ENCODE measurements around the gene OR1B1.
"Not testable (repeated sequence)": the region's sequence is repeated elsewhere in the genome, so short reads cannot be mapped to it uniquely, and the experiment has no call there.

The OR1B1 gene

DNA sequence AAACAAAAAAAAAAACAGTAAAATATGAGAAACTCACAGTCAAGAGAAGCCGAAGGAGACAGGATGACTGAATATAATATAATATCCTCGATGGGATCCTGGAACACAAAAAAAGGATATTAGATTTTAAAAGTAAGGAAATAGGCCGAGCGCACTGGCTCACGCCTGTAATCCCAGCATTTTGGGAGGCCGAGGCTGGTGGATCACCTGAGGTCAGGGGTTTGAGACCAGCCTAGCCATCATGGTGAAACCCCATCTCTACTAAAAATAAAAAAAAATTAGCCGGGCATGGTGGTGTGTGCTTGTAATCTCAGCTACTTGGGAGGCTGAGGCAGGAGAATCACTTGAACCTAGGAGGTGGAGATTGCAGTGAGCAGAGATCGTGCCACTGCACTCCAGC is 74.1 kb downstream of the OR1B1 start, which contains the start of gene OR1L8:
Gene OR1L8, minus strand, starts transcription at position 101 of the 400 bp plus-strand sequence. CDS start 14,907 bp downstream, outside the sequence.
- H3K9me3 ChIP-seq (ENCODE audit: control insufficient read depth, insufficient read depth, low read length); H3K36me3 ChIP-seq (ENCODE audit: control insufficient read depth, insufficient read depth, low read length); H3K4me3 ChIP-seq (ENCODE audit: low read depth, low read length); H3K4me1 ChIP-seq (ENCODE audit: control insufficient read depth, insufficient read depth, low read length); H3K9ac ChIP-seq (ENCODE audit: low read depth, low read length); H3K27me3 ChIP-seq (ENCODE audit: control insufficient read depth, insufficient read depth, low read length): not testable (repeated sequence)

DNA sequence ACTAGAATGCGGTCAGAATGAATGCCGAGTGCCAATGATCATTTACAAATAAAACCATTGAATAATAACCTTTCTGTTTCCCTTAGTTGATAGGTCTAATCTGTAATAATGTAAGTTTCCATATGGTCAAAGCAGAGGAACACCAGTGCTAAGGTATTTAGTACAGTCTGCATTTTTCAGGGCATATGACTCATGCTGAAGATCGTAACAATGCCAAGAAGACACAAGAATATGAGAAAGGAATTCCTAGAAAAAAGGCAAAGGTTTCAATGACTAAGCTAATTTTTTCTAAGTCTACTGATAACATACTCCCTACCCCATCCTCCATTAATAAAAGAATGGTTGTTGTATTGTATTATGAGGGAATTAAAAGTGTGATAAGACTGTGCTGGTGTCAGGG is 77.1 kb downstream of the OR1B1 start:
- Histone ChIP-seq H3K9ac (ENCODE audit: low read depth, low read length) (no peak overlapping the region), H3K27me3 (ENCODE audit: control insufficient read depth, insufficient read depth, low read length) (no peaks in the 10 kb centered on the region), H3K36me3 (ENCODE audit: control insufficient read depth, insufficient read depth, low read length) (no peaks in the 10 kb centered on the region), H3K4me3 (ENCODE audit: low read depth, low read length) (no peak overlapping the region), H3K9me3 (ENCODE audit: control insufficient read depth, insufficient read depth, low read length) (no peaks in the 10 kb centered on the region), H3K4me1 (ENCODE audit: control insufficient read depth, insufficient read depth, low read length) (no peaks in the 10 kb centered on the region)

GRCh38 chr9:122579874-122580273 is 77.6 kb downstream of the OR1B1 start:
- Histone ChIP-seq H3K36me3 (ENCODE audit: control insufficient read depth, insufficient read depth, low read length) (no peaks in the 10 kb centered on the region), H3K27me3 (ENCODE audit: control insufficient read depth, insufficient read depth, low read length) (no peaks in the 10 kb centered on the region), H3K4me1 (ENCODE audit: control insufficient read depth, insufficient read depth, low read length) (no peaks in the 10 kb centered on the region), H3K4me3 (ENCODE audit: low read depth, low read length) (no peak overlapping the region), H3K9ac (ENCODE audit: low read depth, low read length) (no peak overlapping the region), H3K9me3 (ENCODE audit: control insufficient read depth, insufficient read depth, low read length) (no peaks in the 10 kb centered on the region)
